Lower leg skin (tissue), 3 donors: ENCODE measurements around the gene SFMBT2.

Experiments
- CTCF ChIP-seq, 3 donors: fragments of 450-650 bp; IDR thresholded peaks; one replicate each; pipeline ENCODE4 v1.5.1; 2016; ENCODE audit warnings: antibody characterized with exemption in 3 of 3, mild to moderate bottlenecking in 3 of 3, moderate library complexity in 2 of 3
- POLR2A ChIP-seq, 2 donors: fragments of 450-650 bp; IDR thresholded peaks; one replicate each; pipeline ENCODE4 v1.6.1; 2016 to 2017; ENCODE audit warnings: antibody characterized with exemption in 2 of 2, mild to moderate bottlenecking in 1 of 2, moderate library complexity in 1 of 2

DNA sequence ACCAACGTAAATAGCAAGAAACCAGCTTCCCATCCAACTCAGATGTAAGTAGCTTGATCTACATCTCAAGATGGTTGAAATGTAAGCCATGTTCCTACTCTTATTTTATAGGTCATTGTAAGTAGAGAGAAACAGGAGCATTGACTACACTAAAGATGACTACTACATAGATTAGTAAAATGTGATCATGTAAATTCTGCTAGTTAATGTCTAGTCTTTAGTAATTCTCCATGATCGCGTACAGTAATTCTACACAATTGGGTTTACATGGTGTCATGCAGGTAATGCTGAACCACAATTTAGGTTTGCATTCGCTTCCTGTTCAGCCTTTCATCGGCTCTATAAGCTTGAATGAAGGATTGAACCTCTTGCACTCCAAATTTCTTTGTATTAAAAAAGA is 14.9 kb upstream of the SFMBT2 start:
- TF ChIP-seq CTCF (IDR thresholded peaks at IDR 0.05) (no peak), POLR2A (IDR thresholded peaks at IDR 0.05) (no peak)
